Suprapubic skin (tissue), 4 donors: ENCODE data around the gene CSRP1. TPM values are rescaled to one million over a fixed set of nuclear protein-coding genes. Genes with fewer than 3 reads are reported as not detected.
A peak's percentile ranks its signal among the peaks of the same experiment; 100 is the strongest.

Experiments used
- DNase-seq, 2 donors: peaks; one replicate each; pipeline ENCODE4 v3.0.0-alpha.2; 2019; ENCODE audit warnings: low spot score in 2 of 2
- H3K27ac ChIP-seq: fragments of 200-600 bp; sonication (generic); one replicate; pipeline ENCODE4 v1.5.1; 2019
- H3K27me3 ChIP-seq: fragments of 200-600 bp; sonication (generic); one replicate; pipeline ENCODE4 v1.5.1; 2019
- H3K36me3 ChIP-seq: fragments of 200-600 bp; sonication (generic); one replicate; pipeline ENCODE4 v1.5.1; 2019
- H3K4me1 ChIP-seq: fragments of 200-600 bp; sonication (generic); one replicate; pipeline ENCODE4 v1.5.1; 2019
- H3K4me3 ChIP-seq: fragments of 200-600 bp; sonication (generic); one replicate; pipeline ENCODE4 v1.5.1; 2019; ENCODE audit warnings: mild to moderate bottlenecking
- H3K9me3 ChIP-seq: fragments of 200-600 bp; sonication (generic); one replicate; pipeline ENCODE4 v1.5.1; 2019
- EP300 ChIP-seq: sonication (generic); formaldehyde crosslinking; IDR thresholded peaks from one replicate; pipeline ENCODE4 v1.6.1; 2017; ENCODE audit warnings: antibody characterized with exemption
- POLR2A ChIP-seq, 2 donors: fragments of 450-650 bp; IDR thresholded peaks; one replicate each; pipeline ENCODE4 v1.6.1; 2017; ENCODE audit warnings: antibody characterized with exemption in 2 of 2, mild to moderate bottlenecking in 2 of 2, moderate library complexity in 2 of 2
- POLR2AphosphoS5 ChIP-seq, 3 donors: sonication (generic); formaldehyde crosslinking; IDR thresholded peaks; one replicate each; pipeline ENCODE4 v1.6.1; 2017; ENCODE audit warnings: antibody characterized with exemption in 3 of 3
- WGBS: methylation state at CpG from one replicate; pipeline ENCODE4 v1.1.5; 2018; 5-methylcytosine and 5-hydroxymethylcytosine counted together
- total RNA-seq, 4 donors: library from RNA; depleted of rRNA; stranded (reverse); fragments of >200 nt; gene quantifications; one replicate each; pipeline ENCODE4 v1.1.0, GENCODE V29; 2016
- TF ChIP-seq, protein P1 (sequence below), 2 donors: fragments of 200-600 bp in 1 of 2; fragments of 450-650 bp in 1 of 2; sonication (generic) in 1 of 2; IDR thresholded peaks; one replicate each; pipeline ENCODE4 v1.5.1; 2016 to 2019; ENCODE audit warnings: antibody characterized with exemption in 2 of 2, mild to moderate bottlenecking in 1 of 2, moderate library complexity in 1 of 2

Gene CSRP1
- total RNA-seq, 4 donors from 2014 or later: 379 to 436 (median 414) TPM

DNA sequence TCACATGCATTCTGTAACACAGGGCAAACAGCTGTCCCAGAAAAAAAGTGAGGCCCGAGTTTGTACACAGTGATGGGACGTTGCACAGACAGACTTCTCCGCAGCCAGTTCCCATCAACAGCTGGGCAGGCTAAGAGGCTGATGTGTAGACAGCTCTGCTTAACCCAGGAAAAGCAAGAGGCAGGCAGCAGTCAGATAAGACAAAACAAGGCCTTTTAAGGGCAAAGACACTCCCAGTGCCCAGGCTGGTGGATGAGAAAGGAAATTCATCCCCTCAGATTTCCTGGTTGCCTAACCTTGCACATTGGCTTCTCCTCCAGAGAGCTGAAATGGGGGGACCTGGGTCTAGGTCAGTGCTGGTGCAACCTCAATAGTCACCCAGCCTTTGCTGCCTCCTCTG, 20.7 kb downstream of the CSRP1 start:
- Histone ChIP-seq H3K4me3 (no peak overlapping the region), H3K9me3 (no peaks in the 10 kb centered on the region), H3K4me1 (peaks cover 47% of the 10 kb centered on the region), H3K36me3 (peaks cover 52% of the 10 kb centered on the region), H3K27ac (no peak overlapping the region), H3K27me3 (no peaks in the 10 kb centered on the region)
- TF ChIP-seq POLR2AphosphoS5 (IDR thresholded peaks at IDR 0.05) (no peak), POLR2A (IDR thresholded peaks at IDR 0.05) (no peak), EP300 (no peak)
- TF ChIP-seq, protein P1, sequence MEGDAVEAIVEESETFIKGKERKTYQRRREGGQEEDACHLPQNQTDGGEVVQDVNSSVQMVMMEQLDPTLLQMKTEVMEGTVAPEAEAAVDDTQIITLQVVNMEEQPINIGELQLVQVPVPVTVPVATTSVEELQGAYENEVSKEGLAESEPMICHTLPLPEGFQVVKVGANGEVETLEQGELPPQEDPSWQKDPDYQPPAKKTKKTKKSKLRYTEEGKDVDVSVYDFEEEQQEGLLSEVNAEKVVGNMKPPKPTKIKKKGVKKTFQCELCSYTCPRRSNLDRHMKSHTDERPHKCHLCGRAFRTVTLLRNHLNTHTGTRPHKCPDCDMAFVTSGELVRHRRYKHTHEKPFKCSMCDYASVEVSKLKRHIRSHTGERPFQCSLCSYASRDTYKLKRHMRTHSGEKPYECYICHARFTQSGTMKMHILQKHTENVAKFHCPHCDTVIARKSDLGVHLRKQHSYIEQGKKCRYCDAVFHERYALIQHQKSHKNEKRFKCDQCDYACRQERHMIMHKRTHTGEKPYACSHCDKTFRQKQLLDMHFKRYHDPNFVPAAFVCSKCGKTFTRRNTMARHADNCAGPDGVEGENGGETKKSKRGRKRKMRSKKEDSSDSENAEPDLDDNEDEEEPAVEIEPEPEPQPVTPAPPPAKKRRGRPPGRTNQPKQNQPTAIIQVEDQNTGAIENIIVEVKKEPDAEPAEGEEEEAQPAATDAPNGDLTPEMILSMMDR (IDR thresholded peaks at IDR 0.05): no peak
- 56% methylated on average over 3 of the region's 3 CpGs for WGBS
- DNase-seq: no peak

DNA sequence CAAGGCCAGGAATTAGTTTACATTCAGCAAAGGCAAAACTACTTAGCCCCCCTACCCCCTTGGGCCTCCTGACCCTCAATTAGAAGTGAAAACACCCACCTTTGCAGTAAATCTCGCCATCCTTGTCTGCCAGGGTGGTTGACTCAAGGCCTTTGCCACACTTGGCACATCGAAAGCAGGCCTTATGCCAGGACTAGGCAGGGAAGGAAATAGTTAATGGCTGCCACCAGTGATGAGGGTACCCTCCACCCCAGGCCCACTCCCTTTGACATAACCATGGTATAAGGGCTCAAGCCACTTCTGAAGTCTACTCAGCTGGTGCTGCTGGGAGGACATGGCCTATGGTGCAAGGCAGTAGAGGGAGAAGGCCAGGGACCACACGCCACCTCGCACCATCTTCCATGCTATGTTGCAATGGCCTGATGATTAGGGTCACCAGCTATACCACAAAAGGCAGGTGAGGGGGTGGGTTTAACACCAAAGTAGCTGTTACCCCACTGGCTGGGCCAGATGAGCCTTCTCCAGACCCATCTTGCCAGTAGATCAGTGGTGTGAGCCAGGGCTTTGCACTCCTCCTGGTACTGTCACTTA, 21.6 kb downstream of the CSRP1 start:
- Histone ChIP-seq H3K4me3 (no peak overlapping the region), H3K27ac (no peak overlapping the region), H3K36me3 (peaks cover 48% of the 10 kb centered on the region), H3K27me3 (no peaks in the 10 kb centered on the region), H3K4me1 (peaks cover 47% of the 10 kb centered on the region), H3K9me3 (no peaks in the 10 kb centered on the region)
- no peak for DNase-seq
- no peak for TF ChIP-seq POLR2AphosphoS5 (IDR thresholded peaks at IDR 0.05)
- no peak for TF ChIP-seq EP300
- WGBS: 88% methylated on average over 2 of the region's 4 CpGs

DNA sequence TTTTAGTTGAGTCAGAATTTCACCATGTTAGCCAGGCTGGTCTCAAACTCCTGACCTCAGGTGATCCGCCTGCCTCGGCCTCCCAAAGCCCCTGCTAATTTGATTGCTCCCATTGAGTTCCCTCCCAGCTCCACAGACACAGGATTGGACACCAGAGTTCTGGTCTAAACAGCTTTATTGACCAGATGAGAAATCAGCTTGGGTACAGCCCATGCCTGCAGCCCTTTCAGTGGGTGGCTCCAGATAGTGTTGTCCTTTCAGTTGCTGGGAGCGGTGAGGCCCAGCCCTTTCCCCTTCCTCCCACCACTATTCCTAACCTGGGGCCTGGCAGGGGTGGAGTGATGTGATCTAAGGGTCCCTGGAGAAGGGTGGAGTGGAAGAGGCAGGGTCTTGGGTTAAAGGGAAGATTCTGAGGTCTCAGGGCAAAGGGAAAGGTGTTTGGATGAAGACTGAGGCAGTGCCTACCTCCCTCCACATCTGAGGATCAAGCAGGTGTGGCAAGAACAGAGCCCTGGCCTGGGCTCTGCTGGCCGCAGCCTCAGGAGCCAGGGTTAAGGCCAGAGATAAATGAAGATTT, 23.5 kb downstream of the CSRP1 start:
- Histone ChIP-seq H3K27me3 (no peaks in the 10 kb centered on the region), H3K4me3 (no peak overlapping the region), H3K9me3 (no peaks in the 10 kb centered on the region), H3K4me1 (peaks cover 47% of the 10 kb centered on the region), H3K36me3 (peaks cover 44% of the 10 kb centered on the region), H3K27ac (no peak overlapping the region)
- WGBS: 89% methylated on average over 4 of the region's 4 CpGs
- DNase-seq: no peak
- TF ChIP-seq EP300 (no peak), POLR2AphosphoS5 (IDR thresholded peaks at IDR 0.05) (no peak), POLR2A (IDR thresholded peaks at IDR 0.05) (no peak)
- TF ChIP-seq, protein P1 (IDR thresholded peaks at IDR 0.05): no peak

DNA sequence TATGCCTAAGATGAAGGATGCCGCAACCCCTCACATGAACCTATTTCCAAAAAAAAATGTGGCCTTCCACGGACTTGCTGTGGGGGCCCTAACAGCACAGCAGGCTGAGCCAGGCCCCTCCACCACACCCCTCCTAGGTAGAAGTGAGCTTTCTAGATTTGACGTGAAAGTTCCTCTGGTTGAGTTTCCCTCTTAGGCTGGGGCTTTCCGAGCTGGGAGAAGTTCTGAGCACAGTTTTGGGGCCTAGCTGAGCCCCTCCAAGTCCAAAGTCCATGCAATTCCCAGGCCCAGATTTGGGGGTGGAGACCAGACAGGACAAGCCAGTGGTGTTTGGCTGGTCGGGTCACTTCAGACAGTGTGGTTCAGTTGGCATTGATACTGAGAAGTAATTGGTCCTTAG, 24.2 kb downstream of the CSRP1 start:
- no peak overlapping the region for H3K27ac ChIP-seq
- H3K36me3 ChIP-seq: peaks cover 39% of the 10 kb centered on the region
- WGBS: 67% methylated on average over 3 of the region's 5 CpGs
- no peaks in the 10 kb centered on the region for H3K27me3 ChIP-seq
- no peak for DNase-seq
- no peak overlapping the region for H3K4me3 ChIP-seq
- H3K4me1 ChIP-seq: peaks cover 44% of the 10 kb centered on the region
- TF ChIP-seq POLR2A (IDR thresholded peaks at IDR 0.05) (no peak), EP300 (no peak), POLR2AphosphoS5 (IDR thresholded peaks at IDR 0.05) (no peak)
- TF ChIP-seq, protein P1 (IDR thresholded peaks at IDR 0.05): no peak
- no peaks in the 10 kb centered on the region for H3K9me3 ChIP-seq

DNA sequence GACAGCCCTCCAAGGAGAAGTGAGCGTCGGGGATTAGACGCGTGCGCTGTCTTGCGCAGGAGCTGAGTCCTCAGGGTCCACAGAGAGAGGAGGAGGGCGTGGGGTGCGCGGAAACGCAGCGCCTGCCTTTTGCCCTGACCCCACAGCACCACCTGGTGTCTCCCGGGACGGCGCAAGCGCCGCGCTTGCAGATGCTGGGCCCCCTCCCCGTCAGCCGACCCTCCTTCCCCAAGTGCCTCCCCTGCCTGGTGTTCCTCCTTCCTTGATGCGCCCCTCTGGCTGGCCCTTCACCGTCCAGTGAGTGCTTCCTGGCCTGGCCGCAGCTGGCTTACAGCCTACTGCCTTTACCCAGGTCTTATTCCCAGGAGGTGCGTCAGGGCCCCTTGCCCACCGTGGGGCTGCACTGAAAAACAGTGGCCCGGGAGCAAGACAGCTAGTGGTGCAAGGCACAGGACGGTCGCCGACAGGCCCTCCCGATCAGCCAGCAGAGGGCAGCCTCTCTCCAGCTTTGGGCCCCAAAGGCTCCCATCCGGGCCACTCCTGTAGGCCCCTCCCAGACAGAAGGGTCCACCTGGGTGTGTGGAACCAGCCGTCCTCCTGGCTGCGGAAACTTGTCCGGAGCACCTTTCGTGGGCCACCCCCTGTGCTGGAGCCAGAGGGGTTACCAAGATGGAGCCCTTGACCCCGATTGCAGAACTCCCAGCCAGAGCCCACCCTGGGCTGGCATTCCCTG, 25.0 kb downstream of the CSRP1 start:
- Histone ChIP-seq H3K36me3 (peaks cover 31% of the 10 kb centered on the region), H3K4me1 (peaks cover 50% of the 10 kb centered on the region), H3K27ac (no peak overlapping the region), H3K27me3 (no peaks in the 10 kb centered on the region), H3K4me3 (peak overlapping the region; percentile 40), H3K9me3 (no peaks in the 10 kb centered on the region)
- TF ChIP-seq, protein P1 (IDR thresholded peaks at IDR 0.05): peak; percentile 85 to 88
- no peak for TF ChIP-seq EP300
- DNase-seq: peak; percentile 93
- WGBS: 9% methylated on average over 23 of the region's 35 CpGs
